GM21619 (cell line): Measurements from ENCODE around the gene TADA2A.
"Not testable (repeated sequence)": the region's sequence is repeated elsewhere in the genome, so short reads cannot be mapped to it uniquely, and the experiment has no call there.

Experiments
- ATAC-seq: cut with Tn5 transposase; IDR thresholded peaks from one replicate; pipeline ENCODE4 v1.9.1; 2021; ENCODE audit not compliant: unreplicated experiment

The TADA2A gene

DNA sequence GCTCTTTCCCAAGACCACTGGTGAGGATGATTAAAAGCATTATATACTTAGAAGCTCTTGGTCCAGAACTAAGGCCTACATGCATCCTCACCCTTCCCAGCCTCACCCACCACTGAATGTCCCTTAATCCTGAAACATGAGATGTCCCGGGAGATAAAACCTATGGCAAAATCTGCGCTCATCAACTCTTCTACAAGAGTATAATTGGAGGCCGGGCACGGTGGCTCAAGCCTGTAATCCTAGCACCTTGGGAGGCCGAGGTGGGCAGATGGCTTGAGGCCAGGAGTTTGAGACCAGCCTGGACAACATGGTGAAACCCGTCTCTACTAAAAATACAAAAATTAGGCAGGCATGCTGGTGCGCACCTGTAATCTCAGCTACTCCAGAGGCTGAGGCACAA lies 13.3 kb upstream of the TADA2A start:
- no peak for ATAC-seq

DNA sequence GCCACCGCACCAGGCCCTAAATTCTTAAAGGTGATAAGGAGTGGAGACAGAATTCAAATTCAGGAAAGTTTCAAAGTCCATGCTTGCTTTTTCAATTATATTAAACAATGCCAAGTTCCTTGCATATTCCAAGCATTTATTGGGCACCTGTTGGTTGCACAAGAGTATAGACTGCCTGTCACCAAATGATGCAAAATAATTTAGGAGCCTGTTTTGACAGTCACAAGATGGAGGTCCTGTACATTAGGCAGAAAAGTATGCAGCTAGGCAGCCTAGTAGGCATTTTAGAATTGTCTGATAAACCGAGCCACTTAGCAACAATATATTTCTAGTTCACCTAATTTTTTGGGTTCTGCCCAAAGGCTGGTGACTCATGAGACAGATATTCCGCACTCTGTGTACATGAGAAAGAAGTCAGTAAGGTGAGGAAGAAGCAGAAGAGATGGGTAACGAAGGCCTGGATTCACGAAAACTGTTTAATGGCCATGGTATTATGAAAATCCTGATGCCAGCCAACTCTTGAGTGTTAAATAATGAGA lies 7.4 kb upstream of the TADA2A start:
- ATAC-seq: no peak

DNA sequence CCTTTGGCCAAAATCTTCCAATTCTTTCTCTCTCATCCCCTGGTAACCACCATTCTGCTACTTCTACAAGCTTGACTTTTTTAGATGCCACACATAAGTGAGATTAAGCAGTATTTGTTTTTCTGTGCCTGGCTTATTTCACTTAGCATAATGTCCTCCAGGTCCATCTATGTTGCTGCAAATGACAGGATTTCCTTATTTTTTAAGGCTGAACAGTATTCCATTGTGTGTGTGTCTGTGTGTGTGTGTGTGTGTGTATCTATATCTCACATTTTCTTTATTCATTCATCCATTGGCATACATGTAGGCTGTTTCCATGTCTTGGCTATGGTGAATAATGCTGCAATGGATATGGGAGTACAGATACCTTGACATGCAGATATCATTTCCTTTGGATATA lies 6.2 kb upstream of the TADA2A start:
- ATAC-seq: no peak

DNA sequence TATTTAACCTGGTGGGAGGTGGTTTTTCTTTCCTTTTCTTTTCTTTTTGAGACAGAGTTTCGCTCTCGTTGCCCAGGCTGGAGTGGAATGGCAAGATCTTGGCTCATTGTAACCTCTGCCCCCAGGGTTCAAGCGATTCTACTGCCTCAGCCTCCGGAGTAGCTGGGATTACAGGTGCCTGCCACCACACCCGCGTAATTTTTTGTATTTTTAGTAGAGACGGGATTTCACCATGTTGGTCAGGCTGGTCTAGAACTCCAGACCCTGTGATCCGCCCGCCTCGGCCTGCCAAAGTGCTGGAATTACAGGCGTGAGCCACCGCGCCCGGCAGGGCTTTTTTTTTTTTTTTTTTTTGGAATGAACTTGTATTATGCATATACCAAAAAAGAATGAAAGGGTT lies 1.2 kb upstream of the TADA2A start:
- not testable (repeated sequence) for ATAC-seq

DNA sequence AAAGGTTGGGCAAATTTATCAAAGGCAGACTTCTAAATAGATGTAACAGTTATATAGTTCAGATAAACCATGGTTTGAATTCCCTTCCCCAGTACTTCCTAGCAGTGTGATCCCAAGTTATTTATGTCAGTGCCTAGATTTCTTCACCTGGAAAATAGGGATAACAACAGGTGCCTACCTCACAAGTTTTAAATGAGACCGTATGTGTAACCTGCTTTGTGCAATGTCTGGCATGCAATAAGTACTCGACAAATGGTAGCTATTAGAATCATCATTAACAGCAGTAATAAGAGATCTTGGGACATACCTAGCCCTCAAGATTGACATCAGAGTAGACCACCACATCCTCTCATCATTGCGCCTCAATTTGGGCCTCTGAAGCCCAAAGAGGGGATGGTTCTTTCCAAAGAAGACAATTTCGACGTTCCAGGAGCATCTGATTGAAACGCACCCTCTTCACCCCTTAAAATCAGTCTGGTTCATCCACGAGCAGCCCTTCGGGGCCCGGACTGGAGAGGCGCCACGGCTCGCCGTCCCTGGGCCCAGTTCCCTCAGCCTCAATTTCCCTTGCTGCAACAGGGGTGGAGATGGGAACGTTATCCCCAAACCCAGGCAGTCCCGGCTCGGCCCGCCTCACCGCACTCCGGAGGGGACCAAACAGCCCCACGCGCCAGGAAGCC lies 591 bp upstream of the TADA2A start:
- no peak for ATAC-seq

DNA sequence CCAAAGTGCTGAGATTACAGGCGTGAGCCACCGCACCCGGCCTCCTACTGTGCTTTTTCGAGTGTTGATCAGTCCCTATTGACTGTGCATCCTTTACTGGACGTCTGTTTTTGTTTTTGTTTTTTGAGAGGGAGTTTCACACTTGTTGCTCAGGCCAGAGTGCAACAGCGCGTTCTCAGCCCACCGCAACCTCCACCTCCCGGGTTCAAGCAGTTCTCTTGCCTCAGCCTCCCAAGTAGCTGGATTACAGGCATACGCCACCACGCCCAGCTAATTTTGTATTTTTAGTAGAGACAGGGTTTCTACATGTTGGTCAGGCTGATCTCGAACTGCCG lies 1.4 kb downstream of the TADA2A start:
- ATAC-seq: not testable (repeated sequence)

DNA sequence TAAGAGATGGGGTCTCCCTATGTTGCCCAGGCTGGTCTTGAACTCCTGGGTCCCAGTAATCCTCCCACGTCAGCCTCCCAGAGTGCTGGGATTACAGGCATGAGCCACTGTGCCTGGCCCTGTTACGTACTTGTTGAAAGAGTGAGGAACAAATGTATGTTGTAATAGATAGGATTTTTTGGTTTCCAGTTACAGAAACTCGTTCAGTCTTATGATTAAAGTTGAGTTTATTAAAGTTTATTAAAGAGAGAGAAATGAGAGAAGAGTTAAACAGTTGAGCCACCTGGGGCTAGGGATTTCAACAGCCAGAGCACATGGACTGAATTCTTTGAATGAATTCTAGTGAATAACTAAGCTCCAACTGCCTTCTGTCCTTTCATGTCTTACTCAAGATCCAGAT lies 3.7 kb downstream of the TADA2A start:
- no peak for ATAC-seq

DNA sequence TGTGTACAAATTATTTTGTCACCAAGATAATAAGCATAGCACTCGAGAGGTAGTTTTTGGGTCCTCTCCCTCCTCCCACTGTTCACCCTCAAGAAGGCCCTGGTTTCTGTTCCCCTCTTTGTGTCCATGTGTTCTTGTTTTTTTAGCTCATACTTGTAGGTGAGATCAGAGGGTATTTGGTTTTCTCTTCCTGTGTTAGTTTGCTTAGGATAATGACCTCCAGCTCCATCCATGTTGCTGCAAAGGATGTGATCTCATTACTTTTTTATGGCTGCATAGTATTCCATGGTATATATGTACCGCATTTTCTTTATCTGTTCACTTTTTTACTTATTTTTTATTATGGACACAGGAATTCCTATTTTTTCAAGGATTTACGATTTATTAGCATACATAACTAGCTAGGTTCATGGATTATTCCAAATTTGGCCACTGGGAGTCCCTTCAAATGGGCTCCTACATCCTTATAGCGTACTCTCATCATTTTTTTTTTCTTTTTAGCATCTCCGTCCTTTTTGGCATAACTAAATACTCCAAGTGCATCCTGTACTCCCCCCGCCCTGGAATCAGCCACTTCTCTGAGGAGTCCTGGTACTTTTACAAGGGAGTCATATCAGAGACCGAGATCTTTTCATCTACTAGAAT lies 7.3 kb downstream of the TADA2A start:
- ATAC-seq: no peak

DNA sequence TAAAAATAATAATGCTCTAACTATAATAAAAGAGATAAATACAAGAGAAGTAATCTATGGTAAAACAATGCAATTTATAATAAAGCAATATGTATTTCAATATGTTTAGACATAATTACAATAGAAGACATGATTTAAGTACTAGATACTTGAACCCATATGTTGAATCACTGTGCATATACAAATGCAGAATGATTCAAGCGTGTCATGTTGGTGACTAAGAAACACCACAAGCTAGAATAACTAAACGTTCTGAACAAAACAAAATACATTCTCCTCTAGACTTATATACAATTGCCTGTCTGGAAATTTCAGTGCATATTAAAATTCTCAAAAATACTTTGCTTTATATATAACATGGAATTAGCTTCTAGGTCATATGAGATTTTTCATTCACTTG lies 11.2 kb downstream of the TADA2A start:
- ATAC-seq: no peak

DNA sequence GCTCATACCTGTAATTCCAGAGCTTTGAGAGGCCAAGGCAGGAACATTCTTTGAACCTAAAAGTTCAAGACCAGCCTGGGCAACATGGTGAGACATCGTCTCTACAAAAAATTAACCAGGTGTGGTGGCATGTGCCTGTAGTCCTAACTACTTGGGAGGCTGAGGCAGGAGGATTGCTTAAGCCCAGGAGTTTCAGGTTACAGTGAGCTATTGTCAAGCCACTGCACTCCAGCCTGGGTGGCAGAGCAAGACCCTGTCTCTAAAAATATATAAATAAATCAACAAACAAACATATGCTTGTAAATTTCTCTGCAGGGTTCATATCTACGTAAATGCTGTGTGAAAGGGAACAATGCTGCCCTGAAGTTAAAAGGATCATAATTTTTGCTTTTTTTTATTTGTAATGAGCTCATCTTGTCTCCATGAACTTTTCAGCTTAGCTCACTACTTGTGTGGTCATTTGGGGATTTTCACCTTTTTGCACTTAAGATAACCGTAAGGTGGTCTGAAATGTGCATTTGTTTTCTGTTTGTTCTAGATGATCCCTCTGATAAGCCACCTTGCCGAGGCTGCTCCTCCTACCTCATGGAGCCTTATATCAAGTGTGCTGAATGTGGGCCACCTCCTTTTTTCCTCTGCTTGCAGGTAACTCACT lies 16.4 kb downstream of the TADA2A start:
- ATAC-seq: no peak

DNA sequence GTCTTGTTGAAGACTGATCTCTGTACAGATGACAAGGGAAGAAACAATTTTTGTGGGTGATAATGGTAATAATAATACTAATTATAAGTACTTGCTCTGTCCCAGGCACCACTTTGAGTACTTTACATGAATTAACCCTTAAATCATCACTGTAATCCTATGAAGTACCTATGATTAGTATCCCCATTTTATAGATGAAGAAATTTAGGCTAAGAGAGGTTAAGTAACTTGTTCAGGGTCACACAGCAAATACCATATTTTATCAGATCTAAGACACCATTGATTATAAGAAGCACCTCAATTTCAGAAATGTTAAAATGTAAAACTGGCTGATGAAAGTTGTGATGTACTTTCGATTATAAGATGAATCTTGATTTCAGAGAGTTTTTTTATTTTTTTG lies 18.6 kb downstream of the TADA2A start:
- ATAC-seq: no peak

DNA sequence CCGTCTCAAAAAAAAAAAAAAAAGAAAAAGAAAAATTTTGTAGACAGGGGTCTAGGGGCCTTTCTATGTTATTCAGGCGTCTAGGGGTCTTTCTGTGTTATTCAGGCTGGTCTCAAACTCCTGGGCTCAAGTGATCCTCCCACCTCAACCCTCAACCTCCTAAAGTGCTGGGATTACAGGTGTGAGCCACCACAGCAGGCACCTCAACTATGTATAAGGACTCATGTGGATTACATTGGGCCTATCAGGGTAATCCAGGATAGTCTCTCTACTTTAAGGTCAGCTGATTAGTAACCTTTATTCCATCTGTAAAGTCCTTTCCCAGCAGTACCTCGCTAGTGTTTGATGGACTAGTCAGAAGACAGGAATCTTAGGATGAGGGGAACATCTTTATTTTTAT lies 22.4 kb downstream of the TADA2A start:
- ATAC-seq: no peak

DNA sequence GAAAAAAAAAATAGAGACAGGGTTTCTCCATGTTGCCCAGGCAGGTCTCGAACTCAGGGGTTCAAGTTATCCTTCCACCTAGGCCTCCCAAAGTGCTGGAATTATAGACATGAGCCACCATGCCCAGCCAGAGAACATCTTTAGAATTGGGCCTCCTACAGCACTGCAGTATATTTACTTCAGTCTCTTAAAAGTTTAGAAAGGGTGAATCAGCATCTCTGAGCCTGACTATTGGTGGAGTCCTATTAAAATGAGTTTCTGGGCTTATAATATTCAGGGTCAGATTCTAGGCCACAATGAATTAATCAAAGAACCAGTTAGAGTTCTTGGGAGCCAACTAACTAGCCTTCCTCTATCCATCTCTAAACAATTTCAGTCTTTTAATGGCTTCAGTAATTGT lies 22.8 kb downstream of the TADA2A start:
- no peak for ATAC-seq

DNA sequence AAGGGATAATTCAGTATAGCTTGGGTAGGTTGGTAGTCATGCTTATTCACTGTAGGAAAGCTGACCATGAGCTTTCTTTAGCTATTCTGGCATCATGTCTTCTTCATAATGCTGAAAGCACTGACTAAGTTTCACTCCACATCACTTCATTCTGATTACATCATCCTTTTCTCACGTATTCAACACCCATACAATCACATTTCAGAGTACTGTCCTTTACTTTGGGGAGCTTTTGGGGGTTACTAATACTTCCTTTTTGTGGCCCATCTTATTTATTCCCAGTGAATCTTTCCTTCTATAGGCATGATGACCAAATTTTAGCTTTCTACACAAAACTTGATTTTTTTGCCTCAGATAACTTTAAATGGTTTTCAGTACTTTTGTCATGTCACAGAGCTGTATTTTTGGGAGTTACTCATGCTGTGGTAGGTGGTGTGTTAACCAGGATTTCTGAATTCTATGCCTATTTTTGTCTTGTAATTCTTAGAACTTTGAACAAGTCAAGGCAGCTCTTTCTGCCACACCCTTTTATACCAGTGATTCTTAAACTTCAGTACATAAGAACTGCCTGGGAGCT lies 23.5 kb downstream of the TADA2A start:
- no peak for ATAC-seq

DNA sequence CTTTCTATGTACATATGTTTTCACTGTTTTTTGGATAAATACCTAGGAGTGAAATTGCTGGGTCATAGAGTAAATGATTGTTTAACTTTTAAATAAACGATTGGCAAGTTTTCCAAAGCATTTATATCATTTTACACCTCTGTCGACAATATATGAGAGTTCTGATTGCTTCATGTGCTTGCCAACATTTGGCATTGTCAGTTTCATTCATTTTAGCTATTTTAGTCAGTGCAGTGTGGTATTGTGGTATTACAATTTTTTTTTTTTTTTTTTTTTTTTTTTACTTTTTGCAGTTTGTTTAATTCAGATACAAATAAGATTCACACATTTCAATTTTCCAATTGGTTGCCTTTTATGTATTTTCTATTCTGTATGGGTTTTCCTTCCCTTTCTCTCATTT lies 26.0 kb downstream of the TADA2A start:
- no peak for ATAC-seq

DNA sequence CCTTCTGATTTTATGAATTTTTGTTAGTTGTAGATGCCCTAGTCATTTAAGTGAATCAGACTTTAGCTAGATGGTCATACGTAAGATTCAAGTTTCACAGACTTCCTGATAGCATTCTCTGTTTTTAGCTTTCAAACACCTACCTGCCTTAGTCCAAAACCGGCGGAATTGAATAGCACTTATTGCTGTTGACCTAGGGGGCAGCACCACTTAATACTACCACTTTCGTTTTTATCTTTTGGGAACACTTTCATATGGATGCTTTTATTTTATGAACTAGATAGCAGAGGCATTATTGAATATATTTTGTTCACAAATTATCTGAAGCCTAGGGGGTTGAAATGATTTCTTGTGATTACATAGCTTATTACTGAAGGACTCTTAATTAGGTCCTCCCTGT lies 31.5 kb downstream of the TADA2A start:
- ATAC-seq: no peak

DNA sequence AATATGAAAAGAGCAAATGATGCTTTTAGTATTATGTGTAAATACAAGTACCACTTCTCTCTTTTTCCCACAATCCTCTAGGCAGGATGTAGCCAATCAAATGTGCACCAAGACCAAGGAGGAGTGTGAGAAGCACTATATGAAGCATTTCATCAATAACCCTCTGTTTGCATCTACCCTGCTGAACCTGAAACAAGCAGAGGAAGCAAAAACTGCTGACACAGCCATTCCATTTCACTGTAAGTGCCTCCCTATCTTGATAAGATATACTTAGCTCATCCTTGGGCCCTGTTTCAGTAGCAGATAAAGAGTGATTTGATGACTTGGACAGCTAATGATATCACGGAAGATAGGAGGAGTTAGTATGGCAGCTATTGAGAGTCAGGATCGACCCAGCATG lies 33.7 kb downstream of the TADA2A start:
- ATAC-seq: no peak

DNA sequence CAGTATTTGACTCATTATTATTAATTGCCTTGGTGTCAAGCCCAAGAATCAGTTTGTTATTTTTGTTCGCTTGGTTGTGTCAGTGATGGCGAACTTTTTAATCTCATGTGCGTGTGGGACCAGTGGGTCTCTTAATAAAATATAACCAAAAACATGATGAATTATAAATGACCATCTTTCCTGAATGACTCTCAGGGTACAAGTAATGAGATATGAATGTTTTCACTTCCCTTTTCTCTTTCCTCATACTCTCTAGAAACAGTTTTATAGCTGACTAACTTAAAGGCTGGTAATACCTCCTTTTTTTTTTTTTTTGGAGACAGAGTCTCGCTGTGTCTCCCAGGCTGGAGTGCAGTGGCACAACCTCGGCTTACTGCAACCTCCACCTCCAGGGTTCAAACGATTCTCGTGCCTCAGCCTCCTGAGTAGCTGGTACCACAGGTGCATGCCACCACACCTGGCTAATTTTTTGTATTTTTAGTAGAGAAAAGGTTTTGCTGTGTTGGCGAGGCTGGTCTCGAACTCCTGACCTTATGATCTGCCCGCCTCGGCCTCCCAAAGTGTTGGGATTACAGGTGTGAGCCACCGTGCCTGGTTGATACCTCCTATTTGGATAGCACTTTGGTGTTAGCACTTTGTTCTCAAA lies 34.8 kb downstream of the TADA2A start:
- not testable (repeated sequence) for ATAC-seq

DNA sequence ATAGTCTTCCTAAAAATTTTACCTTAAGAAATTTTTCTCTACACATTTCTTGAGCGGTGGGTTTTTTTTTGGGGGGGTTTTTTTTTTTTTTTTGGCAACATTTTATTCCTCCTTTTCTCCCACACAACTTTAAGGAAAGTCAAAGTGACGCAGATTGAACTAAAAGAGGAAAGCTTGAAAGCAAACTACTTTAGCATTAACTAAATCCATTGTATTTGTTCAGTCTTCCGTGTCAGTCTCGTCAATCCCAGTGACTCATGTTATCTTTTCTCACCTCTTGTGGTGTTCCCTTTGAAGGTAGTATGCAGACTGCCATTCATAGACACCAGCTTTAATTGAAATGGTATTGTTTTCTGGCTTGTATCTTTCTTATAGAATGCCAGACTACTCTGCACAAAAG lies 39.3 kb downstream of the TADA2A start:
- ATAC-seq: no peak

DNA sequence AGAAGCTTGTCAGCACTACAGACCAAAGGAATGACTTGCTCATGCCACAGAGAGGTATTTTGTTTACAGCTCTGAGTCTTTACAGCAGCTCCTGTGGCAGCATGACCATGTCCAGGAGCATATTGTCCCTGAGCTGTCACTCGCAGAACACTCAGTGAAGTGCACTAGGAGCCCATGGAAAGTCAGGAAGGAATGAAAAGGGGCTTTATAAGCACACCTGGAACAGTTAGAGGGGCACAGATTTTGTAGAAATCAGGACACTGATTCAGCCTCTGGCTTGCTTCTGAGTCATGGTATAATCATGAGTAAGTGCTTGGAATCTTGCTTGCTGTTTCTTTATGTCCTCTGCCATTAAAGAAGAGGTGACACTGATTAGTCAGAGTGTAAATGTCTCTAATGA lies 41.0 kb downstream of the TADA2A start:
- ATAC-seq: no peak

DNA sequence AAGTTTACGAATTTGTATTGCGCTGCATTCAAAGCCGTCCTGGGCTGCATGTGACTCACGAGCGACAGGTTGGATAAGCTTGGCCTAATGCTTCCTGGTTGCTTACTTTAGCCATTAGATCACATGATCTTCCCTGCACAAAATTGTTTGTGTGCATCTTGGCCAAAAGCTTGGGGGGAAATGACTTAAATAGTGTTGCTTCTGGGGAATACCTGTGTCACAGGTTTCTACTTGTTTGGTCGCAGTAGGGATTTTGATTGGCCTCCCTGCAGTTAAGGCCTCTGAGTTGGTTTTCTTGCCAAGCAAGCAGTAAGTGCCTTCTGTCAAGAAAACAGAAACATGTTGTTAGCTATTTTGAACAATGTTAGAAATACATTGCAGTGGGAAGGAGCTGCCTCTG lies 43.4 kb downstream of the TADA2A start:
- ATAC-seq: no peak

DNA sequence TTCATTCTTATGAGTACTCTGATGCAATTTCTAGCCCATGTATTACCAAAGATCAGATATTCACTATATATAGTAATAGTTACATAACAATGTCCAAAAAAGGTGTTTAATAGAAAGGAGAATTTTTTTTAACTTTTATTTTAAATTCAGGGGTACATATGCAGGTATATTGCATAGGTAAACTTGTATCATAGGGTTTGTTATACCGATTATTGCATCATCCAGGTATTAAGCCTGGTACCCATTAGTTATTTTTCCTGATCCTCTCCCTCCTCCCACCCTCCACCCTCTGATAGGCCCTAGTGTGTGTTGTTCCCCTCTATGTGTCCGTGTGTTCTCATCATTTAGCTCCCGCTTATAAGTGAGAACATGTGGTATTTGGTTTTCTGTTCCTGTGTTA lies 51.1 kb downstream of the TADA2A start:
- ATAC-seq: not testable (repeated sequence)
